CD14-positive monocyte (primary cell): ENCODE results near the gene FIGNL2. TPM values are rescaled to one million over a fixed set of nuclear protein-coding genes. Genes with fewer than 3 reads are reported as not detected.

ENCODE experiments used
- DNase-seq, 3 donors: peaks; one replicate each; pipeline ENCODE4 v3.0.0-alpha.2; 2011 to 2022
- H2AFZ ChIP-seq: 2 replicates; pipeline ENCODE4 v1.6.0; 2012; ENCODE audit warnings: mild to moderate bottlenecking, low read depth, low read length, inconsistent platforms; ENCODE audit not compliant: insufficient read depth, poor library complexity, severe bottlenecking
- H3K27ac ChIP-seq, 2 donors: 1 replicate in 1 of 2; 2 replicates in 1 of 2; pipeline ENCODE4 v1.5.1; 2012 to 2013; ENCODE audit warnings: low read length in 2 of 2, control low read depth in 1 of 2, inconsistent platforms in 1 of 2, low read depth in 1 of 2, mild to moderate bottlenecking in 1 of 2
- H3K27me3 ChIP-seq, 2 donors: one replicate each; pipeline versions ENCODE4 v1.6.0 to v1.6.1; 2011 to 2013; ENCODE audit warnings: low read length in 2 of 2; ENCODE audit not compliant: control insufficient read depth in 2 of 2, insufficient read depth in 2 of 2
- H3K36me3 ChIP-seq, 2 donors: replicated peaks in 1 of 2; 1 replicate in 1 of 2; 2 replicates in 1 of 2; pipeline versions ENCODE4 v1.5.1 to v1.6.1; 2012 to 2013; ENCODE audit warnings: low read length in 2 of 2, control low read depth in 1 of 2, inconsistent platforms in 1 of 2, mild to moderate bottlenecking in 1 of 2; ENCODE audit not compliant: insufficient read depth in 2 of 2, control insufficient read depth in 1 of 2
- H3K4me1 ChIP-seq, 2 donors: 1 replicate in 1 of 2; 2 replicates in 1 of 2; pipeline versions ENCODE4 v1.5.1 to v1.6.1; 2012 to 2013; ENCODE audit warnings: low read length in 2 of 2, control low read depth in 1 of 2, inconsistent platforms in 1 of 2, mild to moderate bottlenecking in 1 of 2, moderate library complexity in 1 of 2; ENCODE audit not compliant: insufficient read depth in 2 of 2, control insufficient read depth in 1 of 2
- H3K4me2 ChIP-seq: replicated peaks from 2 replicates; pipeline ENCODE3; 2012; ENCODE audit warnings: low read length, moderate library complexity, mild to moderate bottlenecking; ENCODE audit not compliant: poor library complexity, severe bottlenecking; ENCODE audit errors: extremely low read depth
- H3K4me3 ChIP-seq, 3 experiments: fragments of 200-600 bp in 1 of 3; sonication (generic) in 1 of 3; replicated peaks in 1 of 3; 1 replicate in 2 of 3; 2 replicates in 1 of 3; pipeline ENCODE4 v1.5.1; 2011 to 2013; ENCODE audit warnings: low read length in 3 of 3, mild to moderate bottlenecking in 3 of 3, control low read depth in 2 of 3, low read depth in 2 of 3, inconsistent platforms in 1 of 3, moderate library complexity in 1 of 3
- H3K79me2 ChIP-seq: 2 replicates; pipeline ENCODE4 v1.6.0; 2012; ENCODE audit warnings: mild to moderate bottlenecking, control low read depth, inconsistent platforms, low read length, moderate library complexity; ENCODE audit not compliant: insufficient read depth
- H3K9ac ChIP-seq: 2 replicates; pipeline ENCODE4 v1.6.0; 2017; ENCODE audit warnings: low read length, mild to moderate bottlenecking; ENCODE audit not compliant: insufficient read depth, poor library complexity, severe bottlenecking
- H3K9me3 ChIP-seq, 2 donors: replicated peaks in 1 of 2; 1 replicate in 1 of 2; 2 replicates in 1 of 2; pipeline versions ENCODE4 v1.5.1 to v1.6.1; 2012 to 2013; ENCODE audit warnings: low read length in 2 of 2, control low read depth in 1 of 2; ENCODE audit not compliant: control insufficient read depth in 1 of 2, insufficient read depth in 1 of 2
- H4K20me1 ChIP-seq: 2 replicates; pipeline ENCODE4 v1.6.0; 2012; ENCODE audit warnings: mild to moderate bottlenecking, low read length, control low read depth, moderate library complexity; ENCODE audit not compliant: insufficient read depth
- H3K27ac Mint-ChIP-seq, 7 donors: one replicate each; pipeline ENCODE4 v1.8.0; 2020; ENCODE audit warnings: mild to moderate bottlenecking in 7 of 7, mixed read lengths in 7 of 7, moderate library complexity in 6 of 7, inconsistent platforms in 2 of 7
- H3K27me3 Mint-ChIP-seq, 3 donors: one replicate each; pipeline ENCODE4 v1.8.0; 2021 to 2022; ENCODE audit warnings: low read depth in 3 of 3, mild to moderate bottlenecking in 3 of 3, mixed read lengths in 3 of 3, moderate library complexity in 3 of 3, inconsistent platforms in 1 of 3
- H3K36me3 Mint-ChIP-seq, 2 donors: one replicate each; pipeline ENCODE4 v1.8.0; 2020; ENCODE audit warnings: mixed read lengths in 2 of 2, inconsistent platforms in 1 of 2, mild to moderate bottlenecking in 1 of 2
- H3K4me1 Mint-ChIP-seq: one replicate; pipeline ENCODE4 v1.8.0; 2020; ENCODE audit warnings: mild to moderate bottlenecking, mixed read lengths
- H3K4me3 Mint-ChIP-seq, 2 donors: one replicate each; pipeline ENCODE4 v1.8.0; 2020; ENCODE audit warnings: mild to moderate bottlenecking in 2 of 2, mixed read lengths in 2 of 2, moderate library complexity in 1 of 2
- H3K9me3 Mint-ChIP-seq, 7 donors: one replicate each; pipeline ENCODE4 v1.8.0; 2020 to 2022; ENCODE audit warnings: mixed read lengths in 7 of 7, mild to moderate bottlenecking in 6 of 7, moderate library complexity in 6 of 7, inconsistent platforms in 2 of 7
- WGBS: methylation state at CpG from one replicate; pipeline ENCODE4 v1.1.5; 2013; ENCODE audit warnings: missing lambda C conversion rate; ENCODE audit not compliant: insufficient coverage; 5-methylcytosine and 5-hydroxymethylcytosine counted together
- intact Hi-C, 2 donors: fragments of 100-400 bp; cut with micrococcal nuclease; formaldehyde crosslinking; loops; one replicate each; pipeline versions ENCODE4 v1.15.0 to v1.15.1; 2023
- polyA plus RNA-seq, 3 donors: library from polyadenylated mRNA; depleted of rRNA in 1 of 3; unstranded in 2 of 3; stranded (reverse) in 1 of 3; fragments of 300-500 nt in 2 of 3; fragments of >200 nt in 1 of 3; fragmentation: Illumina TruSeq in 2 of 3; gene quantifications; 1 replicate in 2 of 3; 2 replicates in 1 of 3; pipeline ENCODE4 v1.2.3, GENCODE V29; 2012 to 2021
- TF ChIP-seq, protein P1 (sequence below): fragments of 200-600 bp; IDR thresholded peaks from one replicate; pipeline ENCODE4 v1.8.0; 2022; ENCODE audit warnings: antibody characterized with exemption, mild to moderate bottlenecking

FIGNL2 gene
- polyA plus RNA-seq, 3 donors: 0.06 to 0.52 TPM; not detected in 1

DNA sequence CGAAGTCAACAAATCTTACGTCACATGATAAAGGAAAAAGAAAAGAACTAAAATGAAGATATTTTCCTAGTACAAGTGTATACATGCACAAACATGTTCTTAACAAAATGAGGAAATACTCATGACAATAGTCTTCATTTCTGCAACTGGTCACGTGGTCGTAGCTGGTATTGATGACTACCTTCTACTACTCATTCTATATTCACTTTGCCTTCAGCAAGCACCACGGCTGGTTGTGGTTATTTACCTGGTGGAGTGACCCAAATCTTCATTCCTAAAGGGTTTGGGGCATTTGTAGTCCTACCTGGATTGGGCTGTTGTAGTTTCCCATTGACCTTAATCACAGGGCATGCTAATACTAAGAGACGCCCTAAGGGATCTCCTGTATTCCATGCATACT, 51.2 kb downstream of the FIGNL2 start:
- H3K27ac Mint-ChIP-seq: no peak overlapping the region
- intact Hi-C loops: no loop called here
- H3K27me3 Mint-ChIP-seq: peaks cover 1 to 3% (median 1%) of the 10 kb centered on the region in 3 donors
- H4K20me1 ChIP-seq: no peaks in the 10 kb centered on the region
- no peak overlapping the region for H3K4me3 Mint-ChIP-seq
- no peaks in the 10 kb centered on the region for H3K79me2 ChIP-seq
- no peaks in the 10 kb centered on the region for H3K36me3 ChIP-seq
- H3K4me2 ChIP-seq: no peak overlapping the region
- no peak for DNase-seq
- no peak overlapping the region for H3K9ac ChIP-seq
- WGBS: no CpG with 5 or more reads among the region's 6 CpGs
- no peaks in the 10 kb centered on the region for H3K9me3 Mint-ChIP-seq
- no peak overlapping the region for H3K4me3 ChIP-seq
- H3K4me1 Mint-ChIP-seq: no peaks in the 10 kb centered on the region
- no peaks in the 10 kb centered on the region for H3K9me3 ChIP-seq
- no peak overlapping the region for H2AFZ ChIP-seq
- H3K27ac ChIP-seq: no peak overlapping the region
- TF ChIP-seq, protein P1, sequence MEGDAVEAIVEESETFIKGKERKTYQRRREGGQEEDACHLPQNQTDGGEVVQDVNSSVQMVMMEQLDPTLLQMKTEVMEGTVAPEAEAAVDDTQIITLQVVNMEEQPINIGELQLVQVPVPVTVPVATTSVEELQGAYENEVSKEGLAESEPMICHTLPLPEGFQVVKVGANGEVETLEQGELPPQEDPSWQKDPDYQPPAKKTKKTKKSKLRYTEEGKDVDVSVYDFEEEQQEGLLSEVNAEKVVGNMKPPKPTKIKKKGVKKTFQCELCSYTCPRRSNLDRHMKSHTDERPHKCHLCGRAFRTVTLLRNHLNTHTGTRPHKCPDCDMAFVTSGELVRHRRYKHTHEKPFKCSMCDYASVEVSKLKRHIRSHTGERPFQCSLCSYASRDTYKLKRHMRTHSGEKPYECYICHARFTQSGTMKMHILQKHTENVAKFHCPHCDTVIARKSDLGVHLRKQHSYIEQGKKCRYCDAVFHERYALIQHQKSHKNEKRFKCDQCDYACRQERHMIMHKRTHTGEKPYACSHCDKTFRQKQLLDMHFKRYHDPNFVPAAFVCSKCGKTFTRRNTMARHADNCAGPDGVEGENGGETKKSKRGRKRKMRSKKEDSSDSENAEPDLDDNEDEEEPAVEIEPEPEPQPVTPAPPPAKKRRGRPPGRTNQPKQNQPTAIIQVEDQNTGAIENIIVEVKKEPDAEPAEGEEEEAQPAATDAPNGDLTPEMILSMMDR: no peak
- no peaks in the 10 kb centered on the region for H3K36me3 Mint-ChIP-seq
- no peaks in the 10 kb centered on the region for H3K27me3 ChIP-seq
- H3K4me1 ChIP-seq: no peaks in the 10 kb centered on the region

DNA sequence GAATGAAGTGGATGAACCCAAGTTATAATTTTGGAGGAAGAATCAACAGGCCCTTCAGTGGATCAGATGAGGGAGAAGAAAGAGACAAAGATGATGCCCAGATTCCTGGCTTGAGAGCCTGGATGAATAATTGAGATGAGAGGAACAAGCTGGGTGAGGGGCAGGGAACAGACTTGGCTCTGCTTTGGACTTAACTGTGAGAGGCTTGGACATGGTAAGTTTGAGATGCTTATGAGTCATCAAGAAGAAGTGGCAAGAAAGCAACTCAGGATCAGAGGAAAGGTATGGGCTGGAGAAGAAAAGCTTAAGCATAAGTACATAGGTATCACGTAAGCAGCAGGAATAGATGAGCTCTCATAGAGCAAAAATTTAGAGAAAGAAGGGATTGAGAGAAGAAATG, 55.3 kb downstream of the FIGNL2 start:
- DNase-seq: no peak
- no peaks in the 10 kb centered on the region for H3K36me3 Mint-ChIP-seq
- H3K36me3 ChIP-seq: no peaks in the 10 kb centered on the region
- no peak overlapping the region for H3K4me2 ChIP-seq
- H3K27ac ChIP-seq: no peak overlapping the region
- no peak overlapping the region for H2AFZ ChIP-seq
- WGBS: 100% methylated on average over 1 of the region's 1 CpG
- H3K27me3 Mint-ChIP-seq: peaks cover 0 to 3% (median 1%) of the 10 kb centered on the region in 3 donors
- H3K4me1 ChIP-seq: no peaks in the 10 kb centered on the region
- H3K4me3 Mint-ChIP-seq: no peak overlapping the region
- no peaks in the 10 kb centered on the region for H3K9me3 Mint-ChIP-seq
- no peak overlapping the region for H3K9ac ChIP-seq
- TF ChIP-seq, protein P1: no peak
- no peak overlapping the region for H3K4me3 ChIP-seq
- no peaks in the 10 kb centered on the region for H3K27me3 ChIP-seq
- H3K9me3 ChIP-seq: no peaks in the 10 kb centered on the region
- H3K79me2 ChIP-seq: no peaks in the 10 kb centered on the region
- H4K20me1 ChIP-seq: no peaks in the 10 kb centered on the region
- no peaks in the 10 kb centered on the region for H3K4me1 Mint-ChIP-seq
- intact Hi-C loops: no loop called here
- H3K27ac Mint-ChIP-seq: no peak overlapping the region
